H9 (cell line): ENCODE measurements around the gene PRKCB. TPM values are rescaled to one million over a fixed set of nuclear protein-coding genes. Genes with fewer than 3 reads are reported as not detected.

Source experiments
- DNase-seq: peaks from one replicate; pipeline ENCODE4 v3.0.0-alpha.2; 2017
- H2AFZ ChIP-seq: one replicate; pipeline ENCODE4 v1.6.1; 2013; ENCODE audit warnings: mild to moderate bottlenecking, low read length, control low read depth, moderate library complexity
- H2AK5ac ChIP-seq: 2 replicates; pipeline ENCODE4 v1.6.1; 2013; ENCODE audit warnings: low read length, control low read depth, mixed read lengths; ENCODE audit not compliant: insufficient read length
- H2BK120ac ChIP-seq: one replicate; pipeline ENCODE4 v1.6.1; 2013; ENCODE audit warnings: low read depth, mild to moderate bottlenecking, low read length, control low read depth, inconsistent platforms; ENCODE audit not compliant: poor library complexity, severe bottlenecking
- H2BK12ac ChIP-seq: 2 replicates; pipeline ENCODE4 v1.6.1; 2013; ENCODE audit warnings: low read length, control low read depth, mixed read lengths, low read depth; ENCODE audit not compliant: insufficient read length
- H2BK15ac ChIP-seq: 2 replicates; pipeline ENCODE4 v1.6.1; 2013; ENCODE audit warnings: low read depth, low read length, control low read depth
- H2BK20ac ChIP-seq: one replicate; pipeline ENCODE4 v1.6.1; 2013; ENCODE audit warnings: low read depth, mild to moderate bottlenecking, low read length, control low read depth, inconsistent platforms; ENCODE audit not compliant: poor library complexity, severe bottlenecking
- H2BK5ac ChIP-seq: 2 replicates; pipeline ENCODE4 v1.6.1; 2013; ENCODE audit warnings: low read length, control low read depth, mixed read lengths; ENCODE audit not compliant: insufficient read length
- H3K14ac ChIP-seq: 2 replicates; pipeline ENCODE4 v1.6.1; 2013; ENCODE audit warnings: low read length, control low read depth; ENCODE audit not compliant: insufficient read depth
- H3K18ac ChIP-seq: 2 replicates; pipeline ENCODE4 v1.6.1; 2013; ENCODE audit warnings: low read depth, mild to moderate bottlenecking, mixed read lengths, low read length, control low read depth; ENCODE audit not compliant: insufficient read length
- H3K23ac ChIP-seq: 2 replicates; pipeline ENCODE4 v1.6.1; 2013; ENCODE audit warnings: low read length, control low read depth, mixed read lengths, low read depth; ENCODE audit not compliant: insufficient read length
- H3K23me2 ChIP-seq: 2 replicates; pipeline ENCODE4 v1.6.1; 2013; ENCODE audit warnings: low read depth, mild to moderate bottlenecking, mixed read lengths, low read length, control low read depth; ENCODE audit not compliant: insufficient read length, poor library complexity, severe bottlenecking
- H3K27ac ChIP-seq: 2 replicates; pipeline ENCODE4 v1.5.1; 2013; ENCODE audit warnings: low read length, control low read depth, mixed read lengths, low read depth; ENCODE audit not compliant: insufficient read length
- H3K27me3 ChIP-seq: 2 replicates; pipeline ENCODE4 v1.6.1; 2013; ENCODE audit warnings: low read length, control low read depth, inconsistent platforms; ENCODE audit not compliant: insufficient read depth
- H3K4ac ChIP-seq: 2 replicates; pipeline ENCODE4 v1.6.1; 2013; ENCODE audit warnings: low read depth, mild to moderate bottlenecking, control low read depth, inconsistent platforms, low read length, moderate library complexity
- H3K4me1 ChIP-seq: 2 replicates; pipeline ENCODE4 v1.6.1; 2013; ENCODE audit warnings: low read length, control low read depth, inconsistent platforms; ENCODE audit not compliant: insufficient read depth
- H3K4me2 ChIP-seq: 2 replicates; pipeline ENCODE4 v1.6.1; 2013; ENCODE audit warnings: low read length, control low read depth, mixed read lengths; ENCODE audit not compliant: insufficient read length, insufficient read depth
- H3K56ac ChIP-seq: 2 replicates; pipeline ENCODE4 v1.6.1; 2013; ENCODE audit warnings: low read depth, mild to moderate bottlenecking, mixed read lengths, low read length, control low read depth; ENCODE audit not compliant: insufficient read length
- H3K79me1 ChIP-seq: 2 replicates; pipeline ENCODE4 v1.6.1; 2013; ENCODE audit warnings: low read depth, mild to moderate bottlenecking, moderate library complexity, low read length, control low read depth, inconsistent platforms; ENCODE audit not compliant: insufficient read depth, poor library complexity, severe bottlenecking
- H3K79me2 ChIP-seq: 2 replicates; pipeline ENCODE4 v1.6.1; 2013; ENCODE audit warnings: low read length, control low read depth, inconsistent platforms; ENCODE audit not compliant: insufficient read depth
- H3K9ac ChIP-seq: 2 replicates; pipeline ENCODE4 v1.6.1; 2013; ENCODE audit warnings: low read length, control low read depth, mixed read lengths; ENCODE audit not compliant: insufficient read length; ENCODE audit errors: extremely low read depth
- H3K9me3 ChIP-seq: one replicate; pipeline ENCODE4 v1.6.1; 2013; ENCODE audit warnings: low read depth, low read length, inconsistent platforms; ENCODE audit not compliant: control insufficient read depth
- H3T11ph ChIP-seq: one replicate; pipeline ENCODE4 v1.6.1; 2013; ENCODE audit warnings: mild to moderate bottlenecking, low read length, control low read depth, inconsistent platforms
- H4K20me1 ChIP-seq: one replicate; pipeline ENCODE4 v1.6.1; 2013; ENCODE audit not compliant: control insufficient read depth, insufficient read length, insufficient read depth
- H4K5ac ChIP-seq: 2 replicates; pipeline ENCODE4 v1.6.1; 2013; ENCODE audit warnings: low read depth, mild to moderate bottlenecking, mixed read lengths, low read length, control low read depth; ENCODE audit not compliant: insufficient read length
- H4K8ac ChIP-seq: replicated peaks from 2 replicates; pipeline ENCODE4 v1.6.1; 2013; ENCODE audit warnings: low read length, control low read depth, mixed read lengths, low read depth; ENCODE audit not compliant: insufficient read length
- H4K91ac ChIP-seq: 2 replicates; pipeline ENCODE4 v1.6.1; 2013; ENCODE audit warnings: low read depth, mild to moderate bottlenecking, moderate library complexity, mixed read lengths, low read length, control low read depth; ENCODE audit not compliant: insufficient read length
- H3K27ac Mint-ChIP-seq, 3 experiments: 2 replicates in 2 of 3; 3 replicates in 1 of 3; pipeline ENCODE4 v1.8.0; 2020 to 2021; ENCODE audit warnings: mixed read lengths in 3 of 3, mild to moderate bottlenecking in 1 of 3, moderate library complexity in 1 of 3
- H3K27me3 Mint-ChIP-seq: 2 replicates; pipeline ENCODE4 v1.8.0; 2021; ENCODE audit warnings: low read depth, mild to moderate bottlenecking, moderate library complexity, mixed read lengths
- H3K36me3 Mint-ChIP-seq, 3 experiments: 2 replicates in 2 of 3; 3 replicates in 1 of 3; pipeline ENCODE4 v1.8.0; 2020 to 2021; ENCODE audit warnings: low read depth in 3 of 3, mixed read lengths in 3 of 3; ENCODE audit not compliant: insufficient read depth in 1 of 3
- H3K4me1 Mint-ChIP-seq, 2 experiments: 2 replicates each; pipeline ENCODE4 v1.8.0; 2020; ENCODE audit warnings: mixed read lengths in 2 of 2
- H3K4me3 Mint-ChIP-seq, 2 experiments: 2 replicates in 1 of 2; 3 replicates in 1 of 2; pipeline ENCODE4 v1.8.0; 2020 to 2021; ENCODE audit warnings: mild to moderate bottlenecking in 2 of 2, mixed read lengths in 2 of 2, moderate library complexity in 1 of 2
- H3K9me3 Mint-ChIP-seq, 2 experiments: 2 replicates in 1 of 2; 3 replicates in 1 of 2; pipeline ENCODE4 v1.8.0; 2020; ENCODE audit warnings: mild to moderate bottlenecking in 2 of 2, mixed read lengths in 2 of 2, moderate library complexity in 1 of 2
- WGBS: extraction: QIAGEN DNeasy Blood & Tissue Kit; methylation state at CpG from one replicate; pipeline ENCODE4 v1.1.7; 2013; ENCODE audit warnings: missing lambda C conversion rate, low lambda C conversion rate, mixed read lengths; ENCODE audit not compliant: insufficient read length; ENCODE audit errors: extremely low coverage; 5-methylcytosine and 5-hydroxymethylcytosine counted together
- total RNA-seq: library from RNA; stranded (reverse); gene quantifications from 2 replicates; pipeline ENCODE4 v1.2.1, GENCODE V29; 2021
- TF ChIP-seq, protein P1 (sequence below): fragments of 200-600 bp; sonication (generic); conservative IDR thresholded peaks from 3 replicates; pipeline ENCODE4 v1.8.0; 2021; ENCODE audit warnings: antibody characterized with exemption, mild to moderate bottlenecking

PRKCB gene
- total RNA-seq, 1 experiment from 2014 or later, result 7.0 TPM

DNA sequence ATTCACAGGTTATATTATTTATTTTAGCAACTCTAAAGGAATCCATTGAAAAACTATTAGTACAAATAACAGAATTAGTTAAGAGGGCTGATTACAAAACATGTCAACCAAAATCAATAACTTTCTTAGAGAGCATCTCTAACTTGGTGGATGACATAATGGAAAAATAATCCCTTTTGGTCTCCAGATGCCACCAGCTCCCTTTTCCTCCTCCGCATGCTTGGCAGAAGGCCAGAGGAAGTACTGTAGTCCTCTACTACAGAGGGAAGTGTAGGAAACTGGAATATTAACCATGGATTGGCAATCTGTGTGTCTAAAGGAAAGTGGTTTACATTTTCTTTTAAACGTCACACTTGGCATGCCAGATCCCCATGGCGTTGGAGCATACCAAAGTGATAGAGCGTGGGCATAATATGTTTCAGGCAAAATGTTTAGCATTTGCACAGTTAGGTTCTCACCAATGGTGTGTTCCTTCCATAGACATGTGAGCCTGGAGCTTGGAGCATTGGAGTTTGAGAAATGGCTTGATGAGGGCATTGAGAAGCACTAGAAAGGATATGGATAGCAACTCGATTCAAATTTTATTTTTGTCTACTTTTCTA lies 106.3 kb downstream of the PRKCB start:
- Histone ChIP-seq H4K8ac (no peak overlapping the region), H3K79me2 (no peaks in the 10 kb centered on the region), H2BK15ac (no peak overlapping the region), H2BK12ac (no peak overlapping the region), H3K56ac (no peak overlapping the region), H4K91ac (no peak overlapping the region), H2AK5ac (no peak overlapping the region), H3K18ac (no peak overlapping the region), H2AFZ (no peak overlapping the region), H3K4me2 (no peak overlapping the region), H3K4ac (no peak overlapping the region), H4K20me1 (no peaks in the 10 kb centered on the region), H3K9me3 (no peaks in the 10 kb centered on the region), H3K9ac (no peak overlapping the region), H4K5ac (no peak overlapping the region), H3K27ac (no peak overlapping the region), H3K4me1 (no peaks in the 10 kb centered on the region), H3K23me2 (no peaks in the 10 kb centered on the region), H2BK5ac (no peak overlapping the region), H3K23ac (no peak overlapping the region), H3K79me1 (no peaks in the 10 kb centered on the region), H3T11ph (no peak overlapping the region), H2BK120ac (no peak overlapping the region), H2BK20ac (no peak overlapping the region), H3K14ac (no peak overlapping the region), H3K27me3 (no peaks in the 10 kb centered on the region)
- DNase-seq, result no peak
- Mint-ChIP-seq H3K27ac (no peak overlapping the region), H3K27me3 (peaks cover 10% of the 10 kb centered on the region), H3K4me3 (no peak overlapping the region), H3K36me3 (no peaks in the 10 kb centered on the region), H3K9me3 (no peaks in the 10 kb centered on the region), H3K4me1 (peaks cover 3 to 4% of the 10 kb centered on the region in 2 experiments; a peak in 3 of 4 replicates)
- WGBS, result no CpG with 5 or more reads among the region's 5 CpGs
- TF ChIP-seq, protein P1, sequence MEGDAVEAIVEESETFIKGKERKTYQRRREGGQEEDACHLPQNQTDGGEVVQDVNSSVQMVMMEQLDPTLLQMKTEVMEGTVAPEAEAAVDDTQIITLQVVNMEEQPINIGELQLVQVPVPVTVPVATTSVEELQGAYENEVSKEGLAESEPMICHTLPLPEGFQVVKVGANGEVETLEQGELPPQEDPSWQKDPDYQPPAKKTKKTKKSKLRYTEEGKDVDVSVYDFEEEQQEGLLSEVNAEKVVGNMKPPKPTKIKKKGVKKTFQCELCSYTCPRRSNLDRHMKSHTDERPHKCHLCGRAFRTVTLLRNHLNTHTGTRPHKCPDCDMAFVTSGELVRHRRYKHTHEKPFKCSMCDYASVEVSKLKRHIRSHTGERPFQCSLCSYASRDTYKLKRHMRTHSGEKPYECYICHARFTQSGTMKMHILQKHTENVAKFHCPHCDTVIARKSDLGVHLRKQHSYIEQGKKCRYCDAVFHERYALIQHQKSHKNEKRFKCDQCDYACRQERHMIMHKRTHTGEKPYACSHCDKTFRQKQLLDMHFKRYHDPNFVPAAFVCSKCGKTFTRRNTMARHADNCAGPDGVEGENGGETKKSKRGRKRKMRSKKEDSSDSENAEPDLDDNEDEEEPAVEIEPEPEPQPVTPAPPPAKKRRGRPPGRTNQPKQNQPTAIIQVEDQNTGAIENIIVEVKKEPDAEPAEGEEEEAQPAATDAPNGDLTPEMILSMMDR, result no peak
